PFSK-1 (cell line): ENCODE results near the gene MAST2.

ENCODE experiments used
- FOXP2 ChIP-seq: optimal IDR thresholded peaks from 2 replicates; pipeline ENCODE3; 2011; ENCODE audit warnings: borderline replicate concordance, control low read depth, inconsistent platforms; ENCODE audit not compliant: insufficient read depth; ENCODE audit errors: extremely low read length, extremely low read depth
- POLR2AphosphoS5 ChIP-seq: IDR thresholded peaks from 2 replicates; pipeline ENCODE4 v1.6.1; 2012; ENCODE audit warnings: low read depth, mild to moderate bottlenecking, control low read depth, low read length, moderate library complexity
- SIN3A ChIP-seq: IDR thresholded peaks from 2 replicates; pipeline ENCODE4 v1.6.1; 2012; ENCODE audit warnings: mild to moderate bottlenecking, low read length, moderate library complexity, borderline replicate concordance; ENCODE audit not compliant: insufficient read depth
- TAF1 ChIP-seq: IDR thresholded peaks from 2 replicates; pipeline ENCODE4 v1.6.1; 2012; ENCODE audit warnings: low read length, control low read depth, borderline replicate concordance; ENCODE audit not compliant: insufficient read depth
- TF ChIP-seq, protein P1 (sequence below), 2 experiments: IDR thresholded peaks; 2 replicates each; pipeline versions ENCODE4 v1.6.1 to v1.8.0; 2011 to 2012; ENCODE audit warnings: low read depth in 2 of 2, low read length in 2 of 2, control low read depth in 1 of 2, inconsistent platforms in 1 of 2, mild to moderate bottlenecking in 1 of 2, moderate library complexity in 1 of 2; ENCODE audit not compliant: insufficient read depth in 1 of 2

Gene MAST2

DNA sequence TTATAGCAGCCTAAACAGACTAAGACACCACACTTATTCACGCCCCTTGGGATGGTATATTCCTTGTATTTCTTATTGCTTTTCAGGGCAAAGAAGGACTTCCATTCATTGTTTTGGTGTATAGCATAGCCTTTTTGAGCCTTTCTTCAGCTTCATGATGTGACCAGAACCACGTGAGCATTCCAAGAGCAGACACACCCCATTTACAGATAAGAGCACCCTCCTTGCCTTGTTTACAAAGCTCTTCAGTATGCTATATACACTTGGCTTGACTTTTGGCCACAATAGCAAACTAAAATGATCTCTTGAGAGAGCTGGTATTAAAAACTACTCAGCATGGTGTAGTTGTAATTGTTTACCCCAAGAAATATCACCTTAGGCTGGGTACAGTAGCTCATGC is 250.3 kb downstream of the MAST2 start:
- TF ChIP-seq FOXP2: no peak
- no peak for TF ChIP-seq SIN3A
- TF ChIP-seq POLR2AphosphoS5: no peak
- TF ChIP-seq, protein P1, sequence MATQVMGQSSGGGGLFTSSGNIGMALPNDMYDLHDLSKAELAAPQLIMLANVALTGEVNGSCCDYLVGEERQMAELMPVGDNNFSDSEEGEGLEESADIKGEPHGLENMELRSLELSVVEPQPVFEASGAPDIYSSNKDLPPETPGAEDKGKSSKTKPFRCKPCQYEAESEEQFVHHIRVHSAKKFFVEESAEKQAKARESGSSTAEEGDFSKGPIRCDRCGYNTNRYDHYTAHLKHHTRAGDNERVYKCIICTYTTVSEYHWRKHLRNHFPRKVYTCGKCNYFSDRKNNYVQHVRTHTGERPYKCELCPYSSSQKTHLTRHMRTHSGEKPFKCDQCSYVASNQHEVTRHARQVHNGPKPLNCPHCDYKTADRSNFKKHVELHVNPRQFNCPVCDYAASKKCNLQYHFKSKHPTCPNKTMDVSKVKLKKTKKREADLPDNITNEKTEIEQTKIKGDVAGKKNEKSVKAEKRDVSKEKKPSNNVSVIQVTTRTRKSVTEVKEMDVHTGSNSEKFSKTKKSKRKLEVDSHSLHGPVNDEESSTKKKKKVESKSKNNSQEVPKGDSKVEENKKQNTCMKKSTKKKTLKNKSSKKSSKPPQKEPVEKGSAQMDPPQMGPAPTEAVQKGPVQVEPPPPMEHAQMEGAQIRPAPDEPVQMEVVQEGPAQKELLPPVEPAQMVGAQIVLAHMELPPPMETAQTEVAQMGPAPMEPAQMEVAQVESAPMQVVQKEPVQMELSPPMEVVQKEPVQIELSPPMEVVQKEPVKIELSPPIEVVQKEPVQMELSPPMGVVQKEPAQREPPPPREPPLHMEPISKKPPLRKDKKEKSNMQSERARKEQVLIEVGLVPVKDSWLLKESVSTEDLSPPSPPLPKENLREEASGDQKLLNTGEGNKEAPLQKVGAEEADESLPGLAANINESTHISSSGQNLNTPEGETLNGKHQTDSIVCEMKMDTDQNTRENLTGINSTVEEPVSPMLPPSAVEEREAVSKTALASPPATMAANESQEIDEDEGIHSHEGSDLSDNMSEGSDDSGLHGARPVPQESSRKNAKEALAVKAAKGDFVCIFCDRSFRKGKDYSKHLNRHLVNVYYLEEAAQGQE (IDR thresholded peaks at IDR 0.05; ENCODE audit: insufficient read depth in 1 of 2, low read depth in 2 of 2, low read length in 2 of 2): no peak
- no peak for TF ChIP-seq TAF1

DNA sequence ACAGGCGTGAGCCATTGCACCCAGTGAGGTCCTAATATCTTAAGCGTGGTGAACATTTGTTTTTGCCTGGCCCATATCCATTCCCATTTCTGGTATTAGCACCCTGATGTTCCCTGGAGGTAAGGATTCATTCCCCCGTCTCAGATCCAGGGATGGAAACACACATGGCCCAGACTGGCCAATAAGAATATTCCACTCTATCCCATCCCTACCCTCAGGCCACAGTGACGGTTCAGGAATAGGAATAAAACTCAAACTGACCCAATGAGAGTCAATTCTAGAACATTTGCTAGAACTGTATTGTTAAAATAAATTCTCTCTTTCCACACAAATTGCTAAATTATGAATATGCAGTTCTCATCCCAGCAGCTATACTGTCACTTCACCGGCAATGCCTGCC is 252.9 kb downstream of the MAST2 start:
- no peak for TF ChIP-seq POLR2AphosphoS5
- TF ChIP-seq, protein P1 (IDR thresholded peaks at IDR 0.05; ENCODE audit: insufficient read depth in 1 of 2, low read depth in 2 of 2, low read length in 2 of 2): no peak

DNA sequence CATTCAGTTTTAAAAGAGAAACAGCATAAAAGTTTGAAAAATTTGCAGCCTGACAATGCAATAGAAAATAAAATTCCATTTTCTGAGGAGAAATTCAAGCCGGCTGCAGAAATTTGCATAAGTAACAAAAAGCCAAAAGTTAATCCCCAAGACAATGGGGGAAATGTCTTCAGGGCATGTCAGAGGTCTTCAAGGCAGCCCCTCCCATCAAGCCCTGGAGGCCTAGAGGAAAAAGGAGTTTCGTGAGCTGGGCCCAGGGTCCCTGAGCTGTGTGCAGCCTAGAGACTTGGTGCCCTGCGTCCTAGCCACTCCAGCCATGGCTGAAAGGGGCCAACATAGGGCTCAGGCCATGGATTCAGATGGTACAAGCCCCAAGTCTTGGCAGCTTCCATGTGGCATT is 254.4 kb downstream of the MAST2 start:
- TF ChIP-seq TAF1 (no peak), FOXP2 (no peak), POLR2AphosphoS5 (no peak), SIN3A (no peak)
- TF ChIP-seq, protein P1 (IDR thresholded peaks at IDR 0.05; ENCODE audit: insufficient read depth in 1 of 2, low read depth in 2 of 2, low read length in 2 of 2): no peak

DNA sequence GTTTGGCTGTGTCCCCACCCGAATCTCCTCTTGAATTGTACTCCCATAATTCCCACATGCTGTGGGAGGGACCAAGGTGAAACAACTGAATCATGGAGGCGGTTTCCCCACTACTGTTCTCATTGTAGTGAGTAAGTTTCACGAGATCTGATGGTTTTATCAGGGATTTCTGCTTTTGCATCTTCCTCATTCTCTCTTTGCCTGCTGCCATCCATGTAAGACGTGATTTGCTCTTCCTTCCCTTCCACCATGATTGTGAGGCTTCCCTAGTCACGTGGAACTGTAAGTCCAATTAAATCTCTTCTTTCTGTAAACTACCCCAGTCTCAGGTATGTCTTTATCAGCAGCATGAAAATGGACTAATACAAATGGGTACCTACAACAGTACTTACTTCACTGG is 255.5 kb downstream of the MAST2 start:
- TF ChIP-seq SIN3A: no peak
- TF ChIP-seq, protein P1 (IDR thresholded peaks at IDR 0.05; ENCODE audit: insufficient read depth in 1 of 2, low read depth in 2 of 2, low read length in 2 of 2): no peak
- TF ChIP-seq POLR2AphosphoS5: no peak
- no peak for TF ChIP-seq FOXP2
- TF ChIP-seq TAF1: no peak

DNA sequence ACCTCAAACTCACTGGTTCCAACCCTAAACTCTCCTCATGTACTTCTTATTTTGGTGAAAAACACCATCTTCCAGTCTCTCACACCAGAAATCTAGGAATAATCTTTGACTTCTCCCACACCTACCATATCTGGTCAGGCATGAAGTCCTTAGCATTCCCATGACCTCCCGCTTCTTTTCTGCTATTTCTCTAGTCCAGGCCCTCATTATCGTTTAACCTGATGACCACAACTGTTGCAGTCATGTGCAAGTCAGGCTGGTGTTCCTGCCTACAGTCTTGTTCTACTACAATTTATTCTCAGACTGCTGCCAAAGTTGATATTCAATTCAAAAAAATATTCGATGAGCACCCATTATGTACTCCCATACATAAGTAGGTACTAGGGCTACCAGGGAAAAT is 257.7 kb downstream of the MAST2 start:
- TF ChIP-seq SIN3A (no peak), FOXP2 (no peak), POLR2AphosphoS5 (no peak), TAF1 (no peak)
- TF ChIP-seq, protein P1 (IDR thresholded peaks at IDR 0.05; ENCODE audit: insufficient read depth in 1 of 2, low read depth in 2 of 2, low read length in 2 of 2): no peak
